Smooth muscle cell (in vitro differentiated cells): ENCODE results near the gene OSBPL5. TPM values are rescaled to one million over a fixed set of nuclear protein-coding genes. Genes with fewer than 3 reads are reported as not detected.

ENCODE experiments used
- DNase-seq: peaks from one replicate; lab custom pipeline; 2025; ENCODE audit not compliant: unreplicated experiment; lab: John Stamatoyannopoulos, UW
- H2AFZ ChIP-seq: fragments of 200-600 bp; sonication (generic); 2 replicates; pipeline ENCODE4 v1.6.0; 2016; ENCODE audit warnings: antibody characterized with exemption, low read depth, mild to moderate bottlenecking
- H3F3A ChIP-seq: fragments of 200-600 bp; sonication (generic); 2 replicates; pipeline ENCODE4 v1.6.0; 2017; ENCODE audit warnings: antibody characterized with exemption, low read depth
- H3K27ac ChIP-seq: fragments of 200-600 bp; sonication (generic); 2 replicates; pipeline ENCODE4 v1.5.1; 2016; ENCODE audit warnings: low read depth, mild to moderate bottlenecking
- H3K27me3 ChIP-seq: fragments of 200-600 bp; sonication (generic); 2 replicates; pipeline ENCODE4 v1.6.1; 2016; ENCODE audit warnings: low read depth, mild to moderate bottlenecking
- H3K36me3 ChIP-seq: fragments of 200-600 bp; sonication (generic); 2 replicates; pipeline ENCODE4 v1.5.1; 2016; ENCODE audit warnings: low read depth
- H3K4me1 ChIP-seq: fragments of 200-600 bp; sonication (generic); 2 replicates; pipeline ENCODE4 v1.5.1; 2016; ENCODE audit warnings: low read depth
- H3K4me2 ChIP-seq: fragments of 200-600 bp; sonication (generic); 2 replicates; pipeline ENCODE4 v1.6.0; 2016; ENCODE audit warnings: mild to moderate bottlenecking
- H3K4me3 ChIP-seq: fragments of 200-600 bp; sonication (generic); 2 replicates; pipeline ENCODE4 v1.5.1; 2016; ENCODE audit warnings: mild to moderate bottlenecking
- H3K79me2 ChIP-seq: fragments of 200-600 bp; sonication (generic); 2 replicates; pipeline ENCODE4 v1.6.0; 2016; ENCODE audit warnings: low read depth, mild to moderate bottlenecking
- H3K9ac ChIP-seq: fragments of 200-600 bp; sonication (generic); 2 replicates; pipeline ENCODE4 v1.6.0; 2016; ENCODE audit warnings: low read depth
- H3K9me3 ChIP-seq: fragments of 200-600 bp; sonication (generic); replicated peaks from 2 replicates; pipeline ENCODE4 v1.5.1; 2016; ENCODE audit warnings: low read depth
- H4K20me1 ChIP-seq: fragments of 200-600 bp; sonication (generic); 2 replicates; pipeline ENCODE4 v1.6.0; 2016; ENCODE audit warnings: low read depth
- CTCF ChIP-seq: fragments of 200-600 bp; sonication (generic); IDR thresholded peaks from 2 replicates; pipeline ENCODE4 v1.5.1; 2017; ENCODE audit warnings: borderline replicate concordance, mild to moderate bottlenecking, antibody characterized with exemption; ENCODE audit not compliant: insufficient read depth, poor library complexity, severe bottlenecking
- WGBS: methylation state at CpG from one replicate; pipeline ENCODE4 v1.1.7; 2016; ENCODE audit warnings: low lambda C conversion rate; 5-methylcytosine and 5-hydroxymethylcytosine counted together
- polyA plus RNA-seq: library from polyadenylated mRNA; unstranded; fragments of >200 nt; fragmentation: Nextera tagmentation; extraction: Ambion mirVana; gene quantifications from 2 replicates; pipeline ENCODE4 v1.2.1, GENCODE V29; 2016
- total RNA-seq: library from RNA; depleted of rRNA; stranded (reverse); fragments of >200 nt; gene quantifications from 2 replicates; pipeline ENCODE4 v1.2.3, GENCODE V29; 2014

OSBPL5 gene
- total and polyA plus RNA-seq, 2 experiments from 2014 or later, result 27.3 to 43.4 TPM

DNA sequence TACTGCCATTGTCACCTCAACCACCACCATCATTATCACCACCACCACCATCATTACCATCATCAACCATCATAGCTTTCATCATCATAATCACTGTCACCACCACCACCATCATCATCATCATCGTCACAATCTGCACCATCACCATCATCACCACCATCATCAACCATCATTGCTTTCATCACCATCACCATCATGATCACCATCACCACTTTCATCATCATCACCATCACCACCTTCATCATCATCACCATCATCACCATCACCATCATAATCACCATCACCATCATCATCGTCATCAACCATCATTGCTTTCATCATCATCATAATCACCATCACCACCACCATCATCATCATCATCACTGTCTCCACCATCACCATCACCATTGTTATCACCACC, 8.7 kb upstream of the OSBPL5 start:
- no peak overlapping the region for H2AFZ ChIP-seq
- TF ChIP-seq CTCF, result no peak
- H3K4me2 ChIP-seq, result no peak overlapping the region
- H3K36me3 ChIP-seq, result no peaks in the 10 kb centered on the region
- H3K27me3 ChIP-seq, result no peaks in the 10 kb centered on the region
- no peaks in the 10 kb centered on the region for H3K79me2 ChIP-seq
- no peak overlapping the region for H3K9ac ChIP-seq
- H3F3A ChIP-seq, result no peaks in the 10 kb centered on the region
- no peak for DNase-seq
- H3K9me3 ChIP-seq, result no peaks in the 10 kb centered on the region
- WGBS, result 94% methylated on average over 2 of the region's 2 CpGs
- H3K4me3 ChIP-seq, result no peak overlapping the region
- H3K27ac ChIP-seq, result no peak overlapping the region
- peaks cover 6% of the 10 kb centered on the region for H3K4me1 ChIP-seq
- no peaks in the 10 kb centered on the region for H4K20me1 ChIP-seq

- Histone ChIP-seq H3K4me2 (no peak overlapping the region), H3K27me3 (no peaks in the 10 kb centered on the region), H3K36me3 (no peaks in the 10 kb centered on the region), H2AFZ (no peak overlapping the region), H3F3A (no peaks in the 10 kb centered on the region), H3K27ac (no peak overlapping the region), H3K9ac (no peak overlapping the region), H3K4me1 (peaks cover 6% of the 10 kb centered on the region), H3K4me3 (no peak overlapping the region), H3K79me2 (no peaks in the 10 kb centered on the region), H4K20me1 (no peaks in the 10 kb centered on the region), H3K9me3 (no peaks in the 10 kb centered on the region)
- TF ChIP-seq CTCF, result no peak
- DNase-seq, result no peak
- 82% methylated on average over 12 of the region's 12 CpGs for WGBS
Observed at GRCh38 chr11:3171931-3172560, 6.9 kb upstream of the OSBPL5 start.

DNA sequence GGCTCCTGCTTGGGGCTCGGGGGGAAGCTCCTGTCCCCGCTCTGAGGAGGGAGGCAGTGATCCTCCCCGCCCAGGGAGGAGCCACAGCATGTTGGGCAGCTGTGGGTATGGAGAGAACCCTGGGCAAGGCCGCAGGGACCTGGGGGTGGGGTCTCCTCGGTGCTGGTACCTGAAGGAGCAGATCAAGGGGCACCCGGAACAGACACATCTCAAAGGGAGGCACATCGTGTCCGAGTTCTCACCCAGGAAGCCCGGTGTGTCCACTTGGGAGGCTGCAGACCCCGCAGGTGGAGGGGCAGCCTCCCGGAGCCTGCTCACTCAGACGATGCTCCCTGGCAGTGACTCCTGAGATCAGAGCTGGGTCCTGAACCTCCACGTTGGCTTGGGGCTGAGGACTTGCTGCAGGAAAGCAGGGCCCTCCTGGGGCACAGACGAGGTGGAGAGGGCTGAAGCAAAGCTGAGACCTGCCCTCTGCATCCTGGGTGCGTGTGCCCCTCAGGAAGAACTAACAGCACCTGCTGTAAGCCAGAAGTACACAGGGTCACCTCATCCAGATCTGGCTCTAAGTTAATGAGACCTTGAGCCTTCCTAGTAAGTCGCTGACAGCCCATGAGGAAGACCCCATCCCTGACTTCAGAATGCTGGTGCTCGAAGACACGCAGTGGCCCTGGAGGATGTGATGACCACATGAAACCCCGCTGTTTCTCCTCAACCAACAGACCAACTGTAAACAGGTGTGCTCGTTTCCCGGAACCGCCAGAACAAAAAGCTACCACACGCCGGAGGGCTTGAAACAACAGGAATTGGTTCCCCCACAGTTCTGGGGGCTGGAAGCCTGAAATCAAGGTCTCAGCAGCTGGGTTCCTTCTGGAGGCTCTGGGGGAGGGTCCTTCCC, 5.9 kb upstream of the OSBPL5 start:
- H3K36me3 ChIP-seq, result no peaks in the 10 kb centered on the region
- WGBS, result 91% methylated on average over 24 of the region's 24 CpGs
- peak overlapping the region; percentile 74 for H3K27ac ChIP-seq
- no peaks in the 10 kb centered on the region for H3K79me2 ChIP-seq
- no peak for TF ChIP-seq CTCF
- H3K4me3 ChIP-seq, result no peak overlapping the region
- H3K4me2 ChIP-seq, result peak overlapping the region; percentile 78
- no peaks in the 10 kb centered on the region for H4K20me1 ChIP-seq
- H3K4me1 ChIP-seq, result peaks cover 6% of the 10 kb centered on the region
- no peaks in the 10 kb centered on the region for H3K27me3 ChIP-seq
- H3K9me3 ChIP-seq, result no peaks in the 10 kb centered on the region
- no peak overlapping the region for H2AFZ ChIP-seq
- H3K9ac ChIP-seq, result no peak overlapping the region
- no peak for DNase-seq
- H3F3A ChIP-seq, result no peaks in the 10 kb centered on the region
